PFSK-1 (cell line): ENCODE measurements around the gene GPR34.

Experiments
- FOXP2 ChIP-seq: optimal IDR thresholded peaks from 2 replicates; pipeline ENCODE3; 2011; ENCODE audit warnings: borderline replicate concordance, control low read depth, inconsistent platforms; ENCODE audit not compliant: insufficient read depth; ENCODE audit errors: extremely low read length, extremely low read depth
- POLR2AphosphoS5 ChIP-seq: IDR thresholded peaks from 2 replicates; pipeline ENCODE4 v1.6.1; 2012; ENCODE audit warnings: low read depth, mild to moderate bottlenecking, control low read depth, low read length, moderate library complexity
- REST ChIP-seq, 2 experiments: IDR thresholded peaks; 2 replicates each; pipeline versions ENCODE4 v1.6.1 to v1.8.0; 2011 to 2012; ENCODE audit warnings: low read depth in 2 of 2, low read length in 2 of 2, control low read depth in 1 of 2, inconsistent platforms in 1 of 2, mild to moderate bottlenecking in 1 of 2, moderate library complexity in 1 of 2; ENCODE audit not compliant: insufficient read depth in 1 of 2
- SIN3A ChIP-seq: IDR thresholded peaks from 2 replicates; pipeline ENCODE4 v1.6.1; 2012; ENCODE audit warnings: mild to moderate bottlenecking, low read length, moderate library complexity, borderline replicate concordance; ENCODE audit not compliant: insufficient read depth
- TAF1 ChIP-seq: IDR thresholded peaks from 2 replicates; pipeline ENCODE4 v1.6.1; 2012; ENCODE audit warnings: low read length, control low read depth, borderline replicate concordance; ENCODE audit not compliant: insufficient read depth

GPR34 gene

GRCh38 chrX:41684138-41684537 is 4.6 kb upstream of the GPR34 start:
- TF ChIP-seq REST (IDR thresholded peaks at IDR 0.05; ENCODE audit: insufficient read depth in 1 of 2, low read depth in 2 of 2, low read length in 2 of 2) (no peak), TAF1 (no peak), POLR2AphosphoS5 (no peak), FOXP2 (no peak), SIN3A (no peak)

- no peak for TF ChIP-seq POLR2AphosphoS5
- no peak for TF ChIP-seq REST (IDR thresholded peaks at IDR 0.05; ENCODE audit: insufficient read depth in 1 of 2, low read depth in 2 of 2, low read length in 2 of 2)
- TF ChIP-seq TAF1, result no peak
- TF ChIP-seq FOXP2, result no peak
- TF ChIP-seq SIN3A, result no peak
Measured at GRCh38 chrX:41684940-41685339, 3.8 kb upstream of the GPR34 start.

- TF ChIP-seq REST (IDR thresholded peaks at IDR 0.05; ENCODE audit: insufficient read depth in 1 of 2, low read depth in 2 of 2, low read length in 2 of 2) (no peak), SIN3A (no peak)
Measured at GRCh38 chrX:41686788-41687187, 2.0 kb upstream of the GPR34 start.

- TF ChIP-seq TAF1, result no peak
- TF ChIP-seq REST (IDR thresholded peaks at IDR 0.05; ENCODE audit: insufficient read depth in 1 of 2, low read depth in 2 of 2, low read length in 2 of 2), result no peak
- no peak for TF ChIP-seq POLR2AphosphoS5
- TF ChIP-seq SIN3A, result no peak
- no peak for TF ChIP-seq FOXP2
Measured at GRCh38 chrX:41688156-41688555, 617 bp upstream of the GPR34 start.

GRCh38 chrX:41689711-41690110 is 938 bp downstream of the GPR34 start:
- TF ChIP-seq SIN3A (no peak), TAF1 (no peak), FOXP2 (no peak), REST (IDR thresholded peaks at IDR 0.05; ENCODE audit: insufficient read depth in 1 of 2, low read depth in 2 of 2, low read length in 2 of 2) (no peak), POLR2AphosphoS5 (no peak)
